Body of pancreas (tissue), 4 donors: ENCODE data around the gene C19orf33. TPM values are rescaled to one million over a fixed set of nuclear protein-coding genes. Genes with fewer than 3 reads are reported as not detected.

Source experiments
- ATAC-seq: fragments of 150-250 bp; one replicate; pipeline ENCODE4 v1.9.1; 2016
- DNase-seq, 4 donors: peaks; one replicate each; pipeline ENCODE4 v3.0.0-alpha.2; 2019
- H3K27ac ChIP-seq, 4 donors: fragments of 200-600 bp; sonication (generic); 1 replicate in 3 of 4; 2 replicates in 1 of 4; pipeline versions ENCODE4 v1.5.1 to v1.6.1; 2016 to 2019; ENCODE audit warnings: mild to moderate bottlenecking in 1 of 4, mixed read lengths in 1 of 4, moderate library complexity in 1 of 4
- H3K27me3 ChIP-seq, 2 donors: fragments of 200-600 bp; sonication (generic); one replicate each; pipeline ENCODE4 v1.6.0; 2016; ENCODE audit warnings: mild to moderate bottlenecking in 1 of 2
- H3K36me3 ChIP-seq, 2 donors: fragments of 200-600 bp; sonication (generic); replicated peaks in 1 of 2; 2 replicates each; pipeline ENCODE4 v1.5.1; 2016; ENCODE audit warnings: low read depth in 2 of 2; ENCODE audit not compliant: insufficient read depth in 1 of 2
- H3K4me1 ChIP-seq: fragments of 200-600 bp; sonication (generic); one replicate; pipeline ENCODE4 v1.6.0; 2016
- H3K4me3 ChIP-seq, 2 donors: fragments of 200-600 bp; sonication (generic); 1 replicate in 1 of 2; 2 replicates in 1 of 2; pipeline ENCODE4 v1.5.1; 2016 to 2019
- H3K9me3 ChIP-seq, 3 donors: fragments of 200-600 bp; sonication (generic); 1 replicate in 2 of 3; 2 replicates in 1 of 3; pipeline ENCODE4 v1.5.1; 2016
- CTCF ChIP-seq, 7 experiments: fragments of 450-650 bp in 4 of 7; fragments of 200-600 bp in 3 of 7; sonication (generic) in 3 of 7; IDR thresholded peaks; one replicate each; pipeline ENCODE4 v1.5.1; 2016 to 2019; ENCODE audit warnings: antibody characterized with exemption in 7 of 7
- POLR2A ChIP-seq, 3 donors: fragments of 450-650 bp; IDR thresholded peaks; one replicate each; pipeline ENCODE4 v1.6.1; 2016; ENCODE audit warnings: antibody characterized with exemption in 3 of 3, mild to moderate bottlenecking in 2 of 3
- WGBS, 2 donors: methylation state at CpG; one replicate each; pipeline ENCODE4 v1.1.5; 2017; 5-methylcytosine and 5-hydroxymethylcytosine counted together
- intact Hi-C: fragments of 100-400 bp; cut with DNase I; formaldehyde crosslinking; loops from one replicate; pipeline ENCODE4 v1.15.1; 2023
- total RNA-seq, 2 donors: library from RNA; depleted of rRNA; stranded (reverse); fragments of >200 nt; gene quantifications; one replicate each; pipeline ENCODE4 v1.1.0, GENCODE V29; 2016

Gene C19orf33
- total RNA-seq, 2 donors from 2014 or later: 2.6 TPM; not detected in 1

- intact Hi-C loops: no loop called here
- H3K27ac ChIP-seq: no peak overlapping the region
- H3K4me1 ChIP-seq: peaks cover 5% of the 10 kb centered on the region
- no peaks in the 10 kb centered on the region for H3K27me3 ChIP-seq
- no peaks in the 10 kb centered on the region for H3K9me3 ChIP-seq
- no peak for TF ChIP-seq POLR2A (IDR thresholded peaks at IDR 0.05)
- TF ChIP-seq CTCF (IDR thresholded peaks at IDR 0.05): no peak
- ATAC-seq (no peak), DNase-seq (no peak)
- WGBS, 2 donors: 87 to 96% methylated on average over 2 of the region's 2 CpGs
- peaks cover 0 to 2% of the 10 kb centered on the region in 2 donors for H3K36me3 ChIP-seq
- H3K4me3 ChIP-seq: no peak overlapping the region
These were observed 6.2 kb downstream of the C19orf33 start for GRCh38 chr19:38310279-38310670.

GRCh38 chr19:38310986-38311385 lies 6.9 kb downstream of the C19orf33 start:
- TF ChIP-seq CTCF (IDR thresholded peaks at IDR 0.05) (no peak), POLR2A (IDR thresholded peaks at IDR 0.05) (no peak)
- DNase-seq: no peak
- Histone ChIP-seq H3K4me3 (no peak overlapping the region), H3K36me3 (peaks cover 0 to 2% of the 10 kb centered on the region in 2 donors), H3K4me1 (no peaks in the 10 kb centered on the region), H3K27ac (no peak overlapping the region), H3K9me3 (no peaks in the 10 kb centered on the region), H3K27me3 (no peaks in the 10 kb centered on the region)
- no peak for ATAC-seq
- WGBS, 2 donors: 96 to 98% methylated on average over 6 of the region's 6 CpGs
- intact Hi-C loops: no loop called here

GRCh38 chr19:38315657-38316476 lies 11.8 kb downstream of the C19orf33 start, which contains the start of gene YIF1B:
Gene YIF1B (minus strand): TSS chr19:38315947. CDS start chr19:38315917, 30 bp downstream.
- no peaks in the 10 kb centered on the region for H3K27me3 ChIP-seq
- peak within 1 kb of the TSS; percentile 23 to 41 for H3K4me3 ChIP-seq
- H3K27ac ChIP-seq: peak within 1 kb of the TSS; percentile 50 to 91 (median 78)
- peaks cover 28% of the 10 kb centered on the region for H3K4me1 ChIP-seq
- no peaks in the 10 kb centered on the region for H3K9me3 ChIP-seq
- peak; percentile 93 for ATAC-seq
- 0 to 1% methylated on average over 23 to 60 of the region's 64 CpGs for WGBS, 2 donors
- DNase-seq: peak; percentile 96 to 98 (median 98)
- TF ChIP-seq POLR2A (IDR thresholded peaks at IDR 0.05) (peak in 2 of 3 donors; percentile 42 to 44), CTCF (IDR thresholded peaks at IDR 0.05) (no peak)
- intact Hi-C loops: no loop called here
- H3K36me3 ChIP-seq: no peaks in the 10 kb centered on the region

GRCh38 chr19:38316477-38317067 lies 12.5 kb downstream of the C19orf33 start:
- Histone ChIP-seq H3K4me3 (no peak overlapping the region), H3K27me3 (no peaks in the 10 kb centered on the region), H3K27ac (peak overlapping the region; percentile 50 to 91 (median 78)), H3K36me3 (no peaks in the 10 kb centered on the region), H3K4me1 (peaks cover 36% of the 10 kb centered on the region), H3K9me3 (no peaks in the 10 kb centered on the region)
- DNase-seq (no peak), ATAC-seq (no peak)
- TF ChIP-seq CTCF (IDR thresholded peaks at IDR 0.05) (no peak), POLR2A (IDR thresholded peaks at IDR 0.05) (no peak)
- WGBS, 2 donors: 27 to 40% methylated on average over 8 of the region's 8 CpGs
- intact Hi-C loops: no loop called here
